Tibial artery (tissue), 4 donors: ENCODE data around the gene MACROD2.

Experiments used
- DNase-seq, 2 donors: peaks; one replicate each; pipeline ENCODE4 v3.0.0-alpha.2; 2019
- H3K27ac ChIP-seq, 2 donors: fragments of 200-600 bp; sonication (generic) in 1 of 2; 1 replicate in 1 of 2; 2 replicates in 1 of 2; pipeline ENCODE4 v1.5.1; 2018 to 2019; ENCODE audit warnings: mild to moderate bottlenecking in 1 of 2
- H3K27me3 ChIP-seq, 2 donors: fragments of 200-600 bp; sonication (generic) in 1 of 2; one replicate each; pipeline versions ENCODE4 v1.5.1 to v1.6.0; 2016 to 2019
- H3K36me3 ChIP-seq, 3 donors: fragments of 200-600 bp; sonication (generic) in 2 of 3; one replicate each; pipeline ENCODE4 v1.5.1; 2016 to 2019; ENCODE audit warnings: mild to moderate bottlenecking in 2 of 3
- H3K4me1 ChIP-seq, 4 donors: fragments of 200-600 bp; sonication (generic) in 2 of 4; 1 replicate in 3 of 4; 2 replicates in 1 of 4; pipeline ENCODE4 v1.5.1; 2016 to 2019
- H3K4me3 ChIP-seq, 2 donors: fragments of 200-600 bp; sonication (generic) in 1 of 2; 1 replicate in 1 of 2; 2 replicates in 1 of 2; pipeline ENCODE4 v1.5.1; 2018 to 2019; ENCODE audit warnings: mild to moderate bottlenecking in 2 of 2
- H3K9me3 ChIP-seq, 3 donors: fragments of 200-600 bp; sonication (generic) in 1 of 3; one replicate each; pipeline ENCODE4 v1.5.1; 2016 to 2019
- intact Hi-C: fragments of 100-400 bp; cut with DNase I; formaldehyde crosslinking; loops from one replicate; pipeline ENCODE4 v1.15.0; 2023; ENCODE audit warnings: low total_unique reads
- TF ChIP-seq, protein P1 (sequence below), 2 experiments: fragments of 200-600 bp in 1 of 2; fragments of 450-650 bp in 1 of 2; IDR thresholded peaks; one replicate each; pipeline ENCODE4 v1.5.1; 2017 to 2019; ENCODE audit warnings: antibody characterized with exemption in 2 of 2, mild to moderate bottlenecking in 1 of 2, moderate library complexity in 1 of 2

MACROD2 gene

DNA sequence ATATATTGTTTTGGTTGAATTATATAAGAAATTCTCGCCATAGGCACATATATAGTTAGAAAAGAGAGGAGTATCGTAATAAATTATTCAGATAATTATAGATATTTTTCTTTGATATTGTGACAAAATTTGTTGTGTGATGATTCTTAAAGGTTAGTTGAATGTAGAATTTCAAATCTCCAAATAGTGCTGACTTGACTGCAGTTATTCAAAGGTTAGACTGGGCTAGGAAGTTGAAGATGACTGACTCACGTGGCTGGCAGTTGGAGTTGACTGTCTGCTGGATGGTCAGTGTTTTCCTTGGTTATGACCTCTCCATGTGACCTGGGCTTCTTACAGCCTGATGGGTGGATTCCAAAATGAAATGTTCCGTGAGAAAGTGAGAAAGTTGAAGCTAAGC, 286.8 kb downstream of the MACROD2 start:
- no peak overlapping the region for H3K4me3 ChIP-seq
- intact Hi-C loops = no loop called here
- TF ChIP-seq, protein P1, sequence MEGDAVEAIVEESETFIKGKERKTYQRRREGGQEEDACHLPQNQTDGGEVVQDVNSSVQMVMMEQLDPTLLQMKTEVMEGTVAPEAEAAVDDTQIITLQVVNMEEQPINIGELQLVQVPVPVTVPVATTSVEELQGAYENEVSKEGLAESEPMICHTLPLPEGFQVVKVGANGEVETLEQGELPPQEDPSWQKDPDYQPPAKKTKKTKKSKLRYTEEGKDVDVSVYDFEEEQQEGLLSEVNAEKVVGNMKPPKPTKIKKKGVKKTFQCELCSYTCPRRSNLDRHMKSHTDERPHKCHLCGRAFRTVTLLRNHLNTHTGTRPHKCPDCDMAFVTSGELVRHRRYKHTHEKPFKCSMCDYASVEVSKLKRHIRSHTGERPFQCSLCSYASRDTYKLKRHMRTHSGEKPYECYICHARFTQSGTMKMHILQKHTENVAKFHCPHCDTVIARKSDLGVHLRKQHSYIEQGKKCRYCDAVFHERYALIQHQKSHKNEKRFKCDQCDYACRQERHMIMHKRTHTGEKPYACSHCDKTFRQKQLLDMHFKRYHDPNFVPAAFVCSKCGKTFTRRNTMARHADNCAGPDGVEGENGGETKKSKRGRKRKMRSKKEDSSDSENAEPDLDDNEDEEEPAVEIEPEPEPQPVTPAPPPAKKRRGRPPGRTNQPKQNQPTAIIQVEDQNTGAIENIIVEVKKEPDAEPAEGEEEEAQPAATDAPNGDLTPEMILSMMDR (IDR thresholded peaks at IDR 0.05) = no peak
- H3K36me3 ChIP-seq = no peaks in the 10 kb centered on the region
- no peaks in the 10 kb centered on the region for H3K4me1 ChIP-seq
- H3K9me3 ChIP-seq = no peaks in the 10 kb centered on the region
- H3K27ac ChIP-seq = no peak overlapping the region
- DNase-seq = no peak
- no peaks in the 10 kb centered on the region for H3K27me3 ChIP-seq

DNA sequence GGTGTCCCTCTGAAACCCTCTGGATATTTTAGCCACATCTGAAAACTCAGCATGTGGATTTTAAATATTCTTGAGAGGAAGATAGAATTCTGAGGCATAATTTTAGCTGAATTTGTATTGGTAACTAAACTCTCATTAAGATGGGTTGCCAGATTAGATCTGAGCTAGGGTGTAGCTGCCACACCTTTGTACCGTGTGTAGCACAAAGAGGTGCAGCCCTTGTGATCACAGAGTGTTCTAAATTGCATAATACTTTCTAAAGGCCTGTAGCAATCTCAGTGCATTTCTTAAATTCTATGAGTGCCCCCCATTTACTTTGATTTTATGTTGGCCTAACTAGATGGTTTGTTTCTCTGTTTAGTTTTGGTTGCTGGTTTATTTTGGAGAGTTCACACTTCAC, 289.1 kb downstream of the MACROD2 start:
- H3K36me3 ChIP-seq = no peaks in the 10 kb centered on the region
- H3K27me3 ChIP-seq = no peaks in the 10 kb centered on the region
- no peak overlapping the region for H3K4me3 ChIP-seq
- no peak for DNase-seq
- no peaks in the 10 kb centered on the region for H3K9me3 ChIP-seq
- TF ChIP-seq, protein P1 (IDR thresholded peaks at IDR 0.05) = no peak
- H3K4me1 ChIP-seq = no peaks in the 10 kb centered on the region
- no peak overlapping the region for H3K27ac ChIP-seq
- intact Hi-C loops = no loop called here

DNA sequence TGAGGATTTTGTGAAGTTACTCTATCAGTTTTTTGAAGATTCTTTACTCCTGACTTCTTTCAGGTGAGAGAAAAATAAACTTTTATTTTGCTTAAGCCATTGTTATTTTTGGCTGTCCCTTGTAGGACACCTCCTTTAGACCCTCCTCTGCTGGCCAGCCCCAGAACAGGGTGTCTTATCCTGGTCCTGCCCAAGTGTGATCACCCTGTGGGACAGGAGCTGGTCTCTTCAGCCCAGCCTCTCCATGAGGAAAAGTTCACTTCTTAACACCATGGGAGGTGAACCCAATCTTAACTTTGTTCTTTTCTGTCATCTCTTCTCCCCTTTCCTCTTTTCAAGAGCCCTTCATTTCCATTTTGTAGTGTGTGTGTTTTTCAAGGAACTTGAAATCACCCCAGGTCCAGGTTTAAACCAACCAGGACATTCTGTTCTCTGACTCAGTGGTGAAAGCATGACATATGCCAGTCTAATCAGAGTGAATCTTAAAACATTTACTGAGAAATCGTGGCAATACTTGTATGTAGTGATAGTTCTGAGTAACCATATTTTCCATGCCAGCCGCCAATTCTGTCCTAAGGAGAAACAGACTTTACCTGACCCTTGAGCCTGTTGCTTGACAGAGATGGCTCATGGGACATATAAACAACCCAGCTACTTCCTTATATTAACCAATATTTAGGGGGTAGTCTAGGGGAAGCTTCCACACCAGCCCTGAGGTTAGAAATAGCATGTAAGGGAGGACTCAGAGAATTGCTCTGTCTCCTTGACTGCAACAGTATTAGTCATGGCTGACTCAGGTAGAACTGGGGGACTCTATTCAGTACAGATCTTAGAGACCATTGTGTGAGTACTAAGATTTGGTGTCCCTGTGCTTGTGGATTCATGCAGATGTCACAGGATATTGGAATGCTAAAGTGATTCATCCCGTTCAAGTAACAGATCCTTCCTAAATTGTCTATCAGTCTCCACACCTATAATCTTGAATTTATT, 293.3 kb downstream of the MACROD2 start:
- H3K27me3 ChIP-seq = no peaks in the 10 kb centered on the region
- TF ChIP-seq, protein P1 (IDR thresholded peaks at IDR 0.05) = no peak

DNA sequence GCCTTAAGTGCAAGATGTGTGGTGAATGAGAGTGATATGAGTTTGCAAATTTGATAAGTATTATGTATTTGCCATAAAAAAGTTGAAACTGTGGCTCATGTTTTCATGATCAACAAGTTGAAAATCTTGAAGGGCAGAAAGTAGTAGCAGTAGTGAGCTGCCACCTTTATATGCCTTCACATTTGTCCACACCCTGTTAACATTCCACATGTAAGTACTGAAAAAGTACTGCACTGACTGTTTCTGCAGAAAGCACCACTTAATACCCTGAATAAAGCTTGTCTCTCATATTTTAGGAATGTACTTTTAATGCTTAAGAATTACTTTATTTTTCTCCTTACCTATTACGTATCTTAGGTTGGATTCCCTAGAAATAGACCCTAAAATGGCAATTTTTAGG, 296.2 kb downstream of the MACROD2 start:
- H3K9me3 ChIP-seq = no peaks in the 10 kb centered on the region
- DNase-seq = no peak
- TF ChIP-seq, protein P1 (IDR thresholded peaks at IDR 0.05) = no peak
- H3K4me3 ChIP-seq = no peak overlapping the region
- no peaks in the 10 kb centered on the region for H3K36me3 ChIP-seq
- intact Hi-C loops = no loop called here
- no peaks in the 10 kb centered on the region for H3K27me3 ChIP-seq
- H3K4me1 ChIP-seq = no peaks in the 10 kb centered on the region
- no peak overlapping the region for H3K27ac ChIP-seq

More for the DNA sequence above, 293.3 kb downstream of the MACROD2 start:
- DNase-seq = no peak
- Histone ChIP-seq H3K36me3 (no peaks in the 10 kb centered on the region), H3K4me1 (no peaks in the 10 kb centered on the region), H3K27ac (no peak overlapping the region), H3K9me3 (no peaks in the 10 kb centered on the region), H3K4me3 (no peak overlapping the region)
- intact Hi-C loops = no loop called here

DNA sequence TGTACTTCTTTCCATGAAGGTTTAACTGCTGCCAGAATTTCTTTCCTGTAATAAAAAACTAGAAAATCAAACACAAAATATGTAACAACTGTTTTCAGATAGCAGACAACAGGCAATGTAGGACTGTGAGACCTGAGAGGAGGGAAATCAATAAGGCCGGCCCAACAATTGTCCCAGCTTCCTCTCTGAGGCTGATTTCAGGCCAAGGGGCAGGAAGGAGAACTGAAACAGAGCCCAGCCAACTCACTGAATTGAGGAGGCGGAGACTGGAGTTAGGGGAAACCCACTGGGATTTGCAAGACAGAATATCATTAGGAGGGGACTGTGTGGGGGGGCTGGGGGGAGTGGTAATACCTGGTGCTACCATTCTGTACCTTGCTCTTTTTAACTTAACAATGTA, 299.9 kb downstream of the MACROD2 start:
- H3K4me1 ChIP-seq = no peaks in the 10 kb centered on the region
- intact Hi-C loops = no loop called here
- H3K27me3 ChIP-seq = no peaks in the 10 kb centered on the region
- TF ChIP-seq, protein P1 (IDR thresholded peaks at IDR 0.05) = no peak
- DNase-seq = no peak
- no peaks in the 10 kb centered on the region for H3K36me3 ChIP-seq
- no peaks in the 10 kb centered on the region for H3K9me3 ChIP-seq
- no peak overlapping the region for H3K27ac ChIP-seq
- H3K4me3 ChIP-seq = no peak overlapping the region
